ENCODE results near the gene SLC24A3. TPM values are rescaled to one million over a fixed set of nuclear protein-coding genes. Genes with fewer than 3 reads are reported as not detected.

SLC24A3 gene
- total and polyA plus RNA-seq, 12 donors = 0.21 to 2.6 (median 0.84) TPM

- Histone ChIP-seq H3K4me1 (peaks cover 0 to 8% (median 0%) of the 10 kb centered on the region in 9 donors), H3K27me3 (peaks cover 0 to 11% (median 0%) of the 10 kb centered on the region in 7 donors), H3K4me3 (no peak overlapping the region), H3K9me3 (no peaks in the 10 kb centered on the region), H3K36me3 (no peaks in the 10 kb centered on the region), H3K27ac (no peak overlapping the region)
- 81 to 85% methylated on average over 5 of the region's 5 CpGs for WGBS, 2 donors
- intact Hi-C loops (cut with DNase I) = no loop called here
- DNase-seq (no peak), ATAC-seq (no peak)
- TF ChIP-seq CTCF (IDR thresholded peaks at IDR 0.05) = no peak
Measured at GRCh38 chr20:19618711-19619110, 406.3 kb downstream of the SLC24A3 start.

- Histone ChIP-seq H3K36me3 (no peaks in the 10 kb centered on the region), H3K27me3 (peaks cover 0 to 11% (median 0%) of the 10 kb centered on the region in 7 donors), H3K4me3 (no peak overlapping the region), H3K27ac (no peak overlapping the region), H3K9me3 (peaks cover 0 to 8% (median 0%) of the 10 kb centered on the region in 11 donors), H3K4me1 (peaks cover 0 to 8% (median 0%) of the 10 kb centered on the region in 9 donors)
- 21 to 31% methylated on average over 2 of the region's 2 CpGs for WGBS, 2 donors
- ATAC-seq (no peak), DNase-seq (no peak)
- intact Hi-C loops (cut with DNase I) = no loop called here
- TF ChIP-seq CTCF (IDR thresholded peaks at IDR 0.05) = no peak
Measured at GRCh38 chr20:19619904-19620430, 407.5 kb downstream of the SLC24A3 start.

- ATAC-seq (no peak), DNase-seq (no peak)
- H3K27me3 ChIP-seq = peaks cover 0 to 11% (median 0%) of the 10 kb centered on the region in 7 donors
- WGBS, 2 donors = 16 to 26% methylated on average over 2 of the region's 2 CpGs
- H3K36me3 ChIP-seq = no peaks in the 10 kb centered on the region
- intact Hi-C loops (cut with DNase I) = no loop called here
- H3K27ac ChIP-seq = no peak overlapping the region
- peaks cover 0 to 8% (median 0%) of the 10 kb centered on the region in 9 donors for H3K4me1 ChIP-seq
- TF ChIP-seq CTCF (IDR thresholded peaks at IDR 0.05) = no peak
- H3K4me3 ChIP-seq = no peak overlapping the region
- peaks cover 0 to 8% (median 0%) of the 10 kb centered on the region in 11 donors for H3K9me3 ChIP-seq
Measured at GRCh38 chr20:19620446-19620845, 408.0 kb downstream of the SLC24A3 start.

- peaks cover 0 to 8% (median 0%) of the 10 kb centered on the region in 9 donors for H3K4me1 ChIP-seq
- no peak overlapping the region for H3K27ac ChIP-seq
- H3K9me3 ChIP-seq = peaks cover 0 to 8% (median 0%) of the 10 kb centered on the region in 11 donors
- H3K36me3 ChIP-seq = no peaks in the 10 kb centered on the region
- ATAC-seq (no peak), DNase-seq (no peak)
- H3K27me3 ChIP-seq = peaks cover 0 to 11% (median 0%) of the 10 kb centered on the region in 7 donors
- no peak overlapping the region for H3K4me3 ChIP-seq
- no peak for TF ChIP-seq CTCF (IDR thresholded peaks at IDR 0.05)
- intact Hi-C loops (cut with DNase I) = no loop called here
- WGBS, 2 donors = 65 to 73% methylated on average over 1 of the region's 1 CpG
Measured at GRCh38 chr20:19621072-19621471, 408.6 kb downstream of the SLC24A3 start.
